Gastroesophageal sphincter (tissue), 3 donors: ENCODE results near the gene IQGAP3.

ENCODE experiments used
- EP300 ChIP-seq: sonication (generic); formaldehyde crosslinking; IDR thresholded peaks from one replicate; pipeline ENCODE4 v1.6.1; 2017; ENCODE audit warnings: antibody characterized with exemption, mild to moderate bottlenecking
- POLR2A ChIP-seq, 2 donors: fragments of 450-650 bp; IDR thresholded peaks; one replicate each; pipeline ENCODE4 v1.6.1; 2017; ENCODE audit warnings: antibody characterized with exemption in 2 of 2, mild to moderate bottlenecking in 2 of 2, moderate library complexity in 1 of 2
- POLR2AphosphoS5 ChIP-seq: sonication (generic); formaldehyde crosslinking; IDR thresholded peaks from one replicate; pipeline ENCODE4 v1.6.1; 2017; ENCODE audit warnings: antibody characterized with exemption
- TF ChIP-seq, protein P1 (sequence below), 4 experiments: fragments of 200-600 bp in 2 of 4; fragments of 450-650 bp in 2 of 4; sonication (generic) in 1 of 4; IDR thresholded peaks; one replicate each; pipeline ENCODE4 v1.5.1; 2017 to 2019; ENCODE audit warnings: antibody characterized with exemption in 4 of 4, mild to moderate bottlenecking in 2 of 4, moderate library complexity in 2 of 4

DNA sequence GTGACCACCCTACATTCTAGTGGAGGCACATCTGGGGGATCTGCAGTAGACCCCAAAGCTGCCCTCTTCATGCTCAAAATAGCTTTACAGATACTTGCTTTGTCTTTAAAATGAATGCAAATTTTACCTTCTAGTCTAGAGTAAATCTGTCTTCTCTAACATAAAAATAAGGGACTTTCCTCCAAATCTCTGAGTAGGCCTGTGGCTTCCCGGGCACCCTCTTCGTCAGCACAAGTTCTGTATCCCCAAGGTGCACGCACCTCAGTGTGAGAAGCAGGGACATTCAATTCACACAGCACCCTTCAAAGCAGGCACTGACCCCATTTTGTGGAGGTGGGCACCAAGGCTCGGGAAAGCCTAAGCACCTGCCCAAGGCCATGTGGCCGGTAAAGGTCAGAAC is 90.8 kb downstream of the IQGAP3 start:
- TF ChIP-seq, protein P1, sequence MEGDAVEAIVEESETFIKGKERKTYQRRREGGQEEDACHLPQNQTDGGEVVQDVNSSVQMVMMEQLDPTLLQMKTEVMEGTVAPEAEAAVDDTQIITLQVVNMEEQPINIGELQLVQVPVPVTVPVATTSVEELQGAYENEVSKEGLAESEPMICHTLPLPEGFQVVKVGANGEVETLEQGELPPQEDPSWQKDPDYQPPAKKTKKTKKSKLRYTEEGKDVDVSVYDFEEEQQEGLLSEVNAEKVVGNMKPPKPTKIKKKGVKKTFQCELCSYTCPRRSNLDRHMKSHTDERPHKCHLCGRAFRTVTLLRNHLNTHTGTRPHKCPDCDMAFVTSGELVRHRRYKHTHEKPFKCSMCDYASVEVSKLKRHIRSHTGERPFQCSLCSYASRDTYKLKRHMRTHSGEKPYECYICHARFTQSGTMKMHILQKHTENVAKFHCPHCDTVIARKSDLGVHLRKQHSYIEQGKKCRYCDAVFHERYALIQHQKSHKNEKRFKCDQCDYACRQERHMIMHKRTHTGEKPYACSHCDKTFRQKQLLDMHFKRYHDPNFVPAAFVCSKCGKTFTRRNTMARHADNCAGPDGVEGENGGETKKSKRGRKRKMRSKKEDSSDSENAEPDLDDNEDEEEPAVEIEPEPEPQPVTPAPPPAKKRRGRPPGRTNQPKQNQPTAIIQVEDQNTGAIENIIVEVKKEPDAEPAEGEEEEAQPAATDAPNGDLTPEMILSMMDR (IDR thresholded peaks at IDR 0.05), result no peak
- TF ChIP-seq EP300 (no peak), POLR2A (IDR thresholded peaks at IDR 0.05) (no peak), POLR2AphosphoS5 (no peak)
